Activated CD8-positive, alpha-beta memory T cell treated with anti-CD3 and anti-CD28 coated beads, Interleukin-2, amount 50 U/mL, for 1 hour (primary cell): Measurements from ENCODE around the gene HEYL.

Experiments used
- DNase-seq: peaks from one replicate; pipeline ENCODE4 v3.0.0-alpha.2; 2020; ENCODE audit errors: extremely low read depth

HEYL gene

DNA sequence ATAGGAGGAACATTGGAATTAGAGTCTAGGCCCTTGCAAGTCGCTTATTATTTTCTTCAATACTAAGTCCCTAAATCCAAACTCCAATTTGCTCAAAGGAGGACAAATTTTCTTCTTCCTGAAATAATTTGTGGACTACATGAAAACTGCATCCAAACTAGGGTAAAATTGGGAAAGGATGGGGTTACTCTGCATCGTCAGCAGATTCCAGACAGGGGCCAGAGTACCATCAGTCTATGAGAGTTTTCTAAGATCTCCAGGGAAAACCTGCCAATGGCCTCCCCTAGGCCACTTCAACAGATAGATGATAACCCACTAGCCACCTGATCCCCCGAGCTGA is 508 bp downstream of the HEYL start:
- no peak for DNase-seq

DNA sequence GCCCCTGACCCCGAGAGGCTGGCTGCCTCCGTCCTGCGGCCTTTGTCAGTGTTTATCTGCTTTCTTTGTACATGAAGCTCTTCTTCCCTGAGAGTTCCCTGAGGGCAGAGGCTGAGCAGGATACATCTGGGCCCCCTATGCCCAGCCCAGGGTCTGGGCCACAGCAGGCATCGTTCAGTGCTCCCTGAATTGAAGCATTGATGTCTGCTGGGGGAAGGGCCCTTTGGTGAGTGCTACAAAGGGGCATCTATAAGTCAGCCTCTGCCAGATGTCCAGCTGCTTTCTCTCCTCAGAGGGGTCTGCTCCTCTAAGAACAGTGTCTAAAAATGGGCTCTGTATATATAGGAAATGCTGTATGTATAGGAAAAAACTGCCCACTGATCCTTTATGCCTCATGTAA is 2.1 kb downstream of the HEYL start:
- no peak for DNase-seq

DNA sequence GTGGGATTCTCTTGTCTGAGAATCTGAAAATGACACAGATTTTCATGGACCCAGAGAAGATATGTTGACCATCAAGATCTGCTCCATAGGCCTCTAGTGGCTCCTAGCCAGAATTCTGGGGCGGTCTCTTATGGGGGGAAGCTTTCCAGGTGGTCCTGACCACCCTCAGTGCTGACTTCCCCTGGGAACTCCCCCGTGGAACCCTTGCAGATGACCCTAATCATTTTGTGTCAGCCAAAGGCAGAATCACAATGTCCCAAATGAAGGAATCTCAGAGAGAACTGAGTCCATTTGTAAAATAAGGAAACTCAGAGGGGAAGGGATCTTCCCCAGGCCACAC is 3.6 kb downstream of the HEYL start:
- no peak for DNase-seq

GRCh38 chr1:39635205-39635870 is 4.1 kb downstream of the HEYL start:
- no peak for DNase-seq

- DNase-seq = no peak
These were observed 6.0 kb downstream of the HEYL start for GRCh38 chr1:39633422-39633821.

- no peak for DNase-seq
These were observed 6.6 kb downstream of the HEYL start for GRCh38 chr1:39632682-39633417.

DNA sequence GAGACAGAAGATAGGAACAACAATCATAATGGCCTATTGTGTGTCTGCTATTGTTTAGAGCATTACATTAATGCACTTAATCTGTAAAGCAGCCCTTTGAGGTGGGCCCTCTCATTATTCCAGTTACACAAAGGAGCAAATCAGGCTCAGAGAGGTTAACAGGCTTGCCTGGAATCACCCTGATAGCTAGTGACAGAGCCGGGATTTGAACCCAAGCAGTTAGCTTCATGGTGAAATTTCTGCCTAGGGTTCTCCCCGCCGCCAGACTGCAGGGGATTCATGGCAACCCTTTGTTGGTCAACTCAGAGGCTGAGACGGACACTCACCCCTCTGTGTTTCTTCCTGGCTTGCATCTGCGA is 7.1 kb downstream of the HEYL start:
- no peak for DNase-seq

GRCh38 chr1:39631361-39632322 is 7.8 kb downstream of the HEYL start:
- DNase-seq = no peak

DNA sequence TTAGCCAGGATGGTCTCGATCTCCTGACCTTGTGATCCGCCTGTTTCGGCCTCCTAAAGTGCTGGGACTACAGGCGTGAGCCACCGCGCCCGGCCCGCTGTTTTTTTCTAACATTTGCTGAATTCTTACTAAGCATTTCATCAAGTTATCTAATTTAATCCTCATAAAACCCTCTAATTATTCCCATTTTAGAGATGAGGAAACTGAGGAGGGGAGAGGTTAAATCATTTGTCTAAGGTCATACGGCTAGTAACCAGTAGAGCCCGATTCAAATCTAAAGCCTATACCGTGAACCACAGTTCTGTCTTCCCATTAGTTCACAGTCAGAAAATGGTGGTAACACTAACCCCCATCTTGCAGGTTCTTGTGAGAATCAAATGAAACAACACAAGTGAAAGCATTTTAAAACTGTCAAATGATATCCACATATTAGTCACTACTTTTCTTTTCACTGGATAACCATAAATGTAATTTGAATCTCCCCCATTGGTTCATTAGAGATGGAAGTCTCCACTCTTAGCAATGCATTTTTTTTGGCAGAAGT is 10.6 kb downstream of the HEYL start:
- DNase-seq = no peak

- no peak for DNase-seq
These were observed 12.8 kb downstream of the HEYL start for GRCh38 chr1:39626646-39627045.

GRCh38 chr1:39625462-39626273 is 13.8 kb downstream of the HEYL start:
- DNase-seq = no peak

GRCh38 chr1:39625009-39625408 is 14.4 kb downstream of the HEYL start:
- no peak for DNase-seq

- no peak for DNase-seq
These were observed 16.4 kb downstream of the HEYL start for GRCh38 chr1:39623053-39623452.

DNA sequence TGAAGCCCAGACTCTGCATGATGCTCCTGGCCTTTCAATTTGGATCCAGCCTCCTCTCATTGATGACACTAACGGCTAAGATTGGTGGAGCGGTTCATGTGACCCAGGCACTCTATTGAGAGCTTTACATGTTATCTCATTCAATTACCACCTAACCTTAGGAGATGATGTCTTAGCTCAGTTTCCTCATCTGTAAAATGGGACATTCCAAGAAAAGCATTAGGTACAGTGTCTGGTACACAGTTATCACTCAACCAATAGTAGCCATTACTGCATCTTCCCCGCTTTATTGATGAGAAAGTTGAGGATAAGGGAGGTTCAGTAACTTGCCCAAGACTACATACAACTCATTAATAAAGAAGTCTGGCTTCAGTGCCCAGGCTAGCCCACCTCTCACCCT is 17.0 kb downstream of the HEYL start:
- DNase-seq = no peak

GRCh38 chr1:39620659-39621165 is 18.7 kb downstream of the HEYL start:
- no peak for DNase-seq

DNA sequence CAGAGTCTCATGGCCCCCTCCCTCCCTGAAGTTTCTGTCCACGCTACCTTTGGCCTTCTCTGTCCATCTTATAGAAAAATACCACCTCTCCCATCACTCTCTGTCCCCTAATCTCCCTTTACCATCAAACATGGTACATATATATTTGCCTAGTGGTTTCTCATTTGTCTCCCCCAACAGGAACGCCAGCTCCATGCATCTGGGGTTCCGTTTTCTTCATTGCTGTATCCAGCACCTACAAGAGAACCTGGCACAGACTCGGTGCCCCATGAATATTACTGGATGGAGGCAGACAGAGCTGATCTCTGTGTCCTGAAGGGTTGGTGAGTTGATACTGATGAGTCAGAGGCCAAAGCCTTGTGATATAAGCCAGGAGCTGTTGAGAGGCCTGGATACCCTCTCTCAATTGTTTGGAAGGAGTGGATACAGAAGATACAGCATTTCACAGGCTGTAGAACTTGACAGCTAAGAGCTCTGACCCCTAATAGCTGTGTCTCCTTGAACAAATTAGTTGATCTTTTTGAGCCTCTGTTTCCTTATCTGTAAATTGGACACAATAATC is 21.9 kb downstream of the HEYL start:
- DNase-seq = no peak

- DNase-seq = no peak
These were observed 24.3 kb downstream of the HEYL start for GRCh38 chr1:39615086-39615673.

- DNase-seq = no peak
These were observed 25.0 kb downstream of the HEYL start for GRCh38 chr1:39614488-39614887.

- no peak for DNase-seq
These were observed 26.2 kb downstream of the HEYL start for GRCh38 chr1:39613250-39613649.

DNA sequence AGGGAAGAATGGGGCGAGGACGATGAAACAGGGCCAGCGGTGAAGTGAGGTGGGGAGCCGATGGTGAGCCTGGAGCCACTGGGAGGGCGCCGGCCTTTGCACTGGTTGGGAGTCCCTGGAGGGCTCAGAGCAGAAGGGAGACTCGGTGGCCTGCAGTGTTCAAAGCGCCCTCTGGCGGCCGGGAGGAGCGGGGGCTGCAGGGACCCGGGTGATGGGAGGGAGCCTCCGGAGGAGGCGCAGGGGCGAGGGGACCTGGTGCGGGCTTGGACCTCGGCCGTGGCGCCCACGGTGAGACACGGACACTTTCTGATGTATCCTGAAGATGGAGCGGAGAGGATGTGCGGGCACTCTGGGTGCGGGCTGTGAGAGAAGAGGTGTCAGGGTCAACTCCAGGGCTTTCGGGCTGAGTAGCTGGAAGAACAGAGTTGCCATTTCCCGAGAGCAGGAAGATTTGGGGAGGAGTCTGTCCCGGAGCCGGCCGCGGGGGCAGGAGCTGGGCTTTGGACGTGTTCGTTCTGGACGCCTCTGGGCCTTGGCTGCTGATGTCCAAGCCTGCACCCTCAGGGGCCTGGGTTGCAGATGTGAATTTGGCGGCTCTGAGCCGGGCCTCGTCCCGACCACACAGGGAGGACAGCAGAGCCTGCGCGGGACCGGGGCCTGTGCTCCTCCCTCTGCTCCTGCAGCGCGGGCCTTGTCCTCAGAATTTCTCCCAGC is 29.7 kb downstream of the HEYL start:
- DNase-seq = peak; percentile 21
